Stimulated activated CD8-positive, alpha-beta memory T cell treated with anti-CD3 and anti-CD28 coated beads, Interleukin-12 subunit alpha, Interleukin-12 subunit beta, amount 100 ng/mL, for 24 hours (primary cell): Measurements from ENCODE around the gene CITED2.
"Not testable (repeated sequence)": the region's sequence is repeated elsewhere in the genome, so short reads cannot be mapped to it uniquely, and the experiment has no call there.

Experiments used
- DNase-seq: peaks from one replicate; pipeline ENCODE4 v3.0.0-alpha.2; 2020; ENCODE audit errors: extremely low read depth

Gene CITED2

GRCh38 chr6:139374357-139375225 lies at the start of gene CITED2:
Gene CITED2 (minus strand): TSS chr6:139374648. CDS start chr6:139373944, 704 bp downstream.
- peak; percentile 66 for DNase-seq

- no peak for DNase-seq
Observed at GRCh38 chr6:139423037-139423703, 48.7 kb upstream of the CITED2 start.

GRCh38 chr6:139422105-139423036 lies 47.9 kb upstream of the CITED2 start:
- DNase-seq: no peak

GRCh38 chr6:139418481-139419132 lies 44.2 kb upstream of the CITED2 start:
- DNase-seq: no peak

GRCh38 chr6:139416146-139416545 lies 41.7 kb upstream of the CITED2 start:
- no peak for DNase-seq

- no peak for DNase-seq
Observed at GRCh38 chr6:139415365-139415764, 40.9 kb upstream of the CITED2 start.

GRCh38 chr6:139412103-139412502 lies 37.7 kb upstream of the CITED2 start:
- DNase-seq: not testable (repeated sequence)

GRCh38 chr6:139409026-139409425 lies 34.6 kb upstream of the CITED2 start:
- DNase-seq: no peak

- DNase-seq: no peak
Observed at GRCh38 chr6:139407718-139408222, 33.3 kb upstream of the CITED2 start.

- DNase-seq: no peak
Observed at GRCh38 chr6:139406577-139407343, 32.3 kb upstream of the CITED2 start.

- no peak for DNase-seq
Observed at GRCh38 chr6:139402876-139403386, 28.5 kb upstream of the CITED2 start.

- DNase-seq: no peak
Observed at GRCh38 chr6:139398658-139399057, 24.2 kb upstream of the CITED2 start.

- no peak for DNase-seq
Observed at GRCh38 chr6:139395891-139396301, 21.4 kb upstream of the CITED2 start.

- no peak for DNase-seq
Observed at GRCh38 chr6:139395371-139395770, 20.9 kb upstream of the CITED2 start.

- DNase-seq: no peak
Observed at GRCh38 chr6:139394027-139394649, 19.7 kb upstream of the CITED2 start.

GRCh38 chr6:139392794-139393193 lies 18.3 kb upstream of the CITED2 start:
- no peak for DNase-seq

- no peak for DNase-seq
Observed at GRCh38 chr6:139391709-139392108, 17.3 kb upstream of the CITED2 start.

GRCh38 chr6:139390447-139390846 lies 16.0 kb upstream of the CITED2 start:
- DNase-seq: no peak

- no peak for DNase-seq
Observed at GRCh38 chr6:139388384-139388783, 13.9 kb upstream of the CITED2 start.

GRCh38 chr6:139386404-139386803 lies 12.0 kb upstream of the CITED2 start:
- DNase-seq: no peak
